Measurements from ENCODE around the gene RNF207.

The RNF207 gene

DNA sequence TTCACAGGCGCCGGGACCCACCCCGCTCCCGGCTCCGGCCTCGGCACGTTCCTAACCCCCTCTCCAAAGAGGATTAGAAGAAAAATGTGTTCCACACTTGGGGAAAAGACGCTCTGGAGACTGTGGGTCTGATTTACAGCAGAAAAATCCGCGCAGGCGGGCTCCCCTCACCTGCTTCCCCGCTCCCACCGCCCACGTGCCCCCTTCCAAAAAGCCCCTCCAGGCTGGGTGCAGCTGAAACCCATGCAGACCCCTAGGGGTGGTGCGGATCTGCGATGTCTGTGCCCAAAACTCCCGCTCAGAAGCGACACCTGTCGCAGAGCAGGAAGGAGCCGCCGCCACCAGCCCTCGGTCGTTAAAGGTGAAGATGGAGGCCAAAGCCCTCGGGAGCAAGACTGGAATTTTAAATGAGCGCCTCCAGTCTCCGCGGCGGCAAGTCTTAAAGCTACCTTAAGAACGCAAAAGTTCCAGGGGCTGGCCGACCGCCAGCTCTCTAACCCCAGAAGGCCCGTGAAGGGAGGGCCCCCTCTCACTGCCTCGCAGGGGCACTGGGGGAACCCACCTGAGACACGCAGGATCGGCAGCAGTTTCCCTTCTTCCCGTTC is 25.1 kb upstream of the RNF207 start:
- Histone ChIP-seq H3K4me1 (ENCODE audit: insufficient read depth, insufficient read length) (no peaks in the 10 kb centered on the region), H3K4me3 (ENCODE audit: insufficient read length, low read depth) (no peak overlapping the region), H3K36me3 (ENCODE audit: insufficient read depth, insufficient read length, low read length) (peaks cover 5% of the 10 kb centered on the region), H3K27me3 (ENCODE audit: insufficient read depth, insufficient read length) (peaks cover 33% of the 10 kb centered on the region), H3K9ac (ENCODE audit: insufficient read length, low read depth) (no peak overlapping the region), H3K9me3 (ENCODE audit: insufficient read depth, low read length) (no peaks in the 10 kb centered on the region)
- DNase-seq (ENCODE audit: low read depth, low spot score) = no peak
- TF ChIP-seq ZNF274 (IDR thresholded peaks at IDR 0.05; ENCODE audit: low read depth, low read length) (no peak), YY1 (IDR thresholded peaks at IDR 0.05; ENCODE audit: insufficient read depth, insufficient read length) (no peak), SUZ12 (IDR thresholded peaks at IDR 0.05; ENCODE audit: extremely low read depth, insufficient read depth, insufficient read length) (no peak)

DNA sequence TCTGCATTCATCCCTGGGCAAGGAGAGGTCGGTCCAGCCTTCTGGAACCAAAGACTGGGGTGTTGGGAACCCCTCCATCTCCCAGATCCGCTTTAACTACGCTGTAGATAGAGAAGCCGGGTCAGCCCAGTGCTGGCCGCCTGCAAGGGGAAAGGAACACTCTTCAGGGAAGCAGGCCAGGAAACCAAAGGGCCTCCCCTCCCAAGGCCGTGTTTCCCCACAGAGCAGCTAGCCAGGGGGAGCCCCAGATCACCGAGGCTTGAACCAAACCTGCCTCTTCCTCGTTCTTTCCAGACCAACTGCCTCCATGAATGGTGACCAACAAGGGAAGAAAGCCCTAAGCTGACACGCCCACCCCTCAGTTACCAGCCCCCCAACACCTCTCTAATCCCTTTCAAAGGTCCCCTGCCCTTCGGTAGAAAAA is 24.6 kb upstream of the RNF207 start:
- DNase-seq (ENCODE audit: low read depth, low spot score) = no peak
- no peaks in the 10 kb centered on the region for H3K9me3 ChIP-seq (ENCODE audit: insufficient read depth, low read length)
- TF ChIP-seq YY1 (IDR thresholded peaks at IDR 0.05; ENCODE audit: insufficient read depth, insufficient read length) = no peak
- no peak for TF ChIP-seq SUZ12 (IDR thresholded peaks at IDR 0.05; ENCODE audit: extremely low read depth, insufficient read depth, insufficient read length)
- TF ChIP-seq ZNF274 (IDR thresholded peaks at IDR 0.05; ENCODE audit: low read depth, low read length) = no peak

DNA sequence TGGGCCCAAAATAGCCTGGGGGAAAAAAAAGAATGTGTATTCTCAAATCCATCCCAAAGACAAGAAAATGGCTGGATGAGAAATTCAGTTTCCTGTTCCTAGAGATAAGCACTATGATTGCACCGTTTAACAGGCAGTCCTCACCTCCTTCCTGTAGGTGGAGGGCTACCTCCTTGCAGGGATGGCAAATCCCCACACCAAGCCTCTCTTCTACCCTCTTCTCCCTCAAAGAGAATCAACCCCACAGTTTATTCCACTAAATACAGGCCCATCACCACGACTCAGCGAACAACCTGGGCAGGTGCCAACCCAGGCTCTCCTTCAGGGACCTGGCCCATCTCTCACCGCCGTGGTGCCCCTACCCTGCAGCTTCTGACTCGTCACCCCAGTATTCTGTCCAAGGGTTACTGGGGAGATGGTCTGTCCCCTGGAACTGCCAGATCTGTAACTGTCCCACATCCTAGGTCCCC is 22.4 kb upstream of the RNF207 start:
- Histone ChIP-seq H3K27me3 (ENCODE audit: insufficient read depth, insufficient read length) (peaks cover 6% of the 10 kb centered on the region), H3K9ac (ENCODE audit: insufficient read length, low read depth) (no peak overlapping the region), H3K36me3 (ENCODE audit: insufficient read depth, insufficient read length, low read length) (peaks cover 6% of the 10 kb centered on the region), H3K4me3 (ENCODE audit: insufficient read length, low read depth) (no peak overlapping the region), H3K4me1 (ENCODE audit: insufficient read depth, insufficient read length) (no peaks in the 10 kb centered on the region), H3K9me3 (ENCODE audit: insufficient read depth, low read length) (no peaks in the 10 kb centered on the region)
- TF ChIP-seq SUZ12 (IDR thresholded peaks at IDR 0.05; ENCODE audit: extremely low read depth, insufficient read depth, insufficient read length) = no peak
- no peak for DNase-seq (ENCODE audit: low read depth, low spot score)

More for the DNA sequence above, 24.6 kb upstream of the RNF207 start:
- peaks cover 28% of the 10 kb centered on the region for H3K27me3 ChIP-seq (ENCODE audit: insufficient read depth, insufficient read length)
- no peak overlapping the region for H3K9ac ChIP-seq (ENCODE audit: insufficient read length, low read depth)
- peaks cover 6% of the 10 kb centered on the region for H3K36me3 ChIP-seq (ENCODE audit: insufficient read depth, insufficient read length, low read length)
- no peak overlapping the region for H3K4me3 ChIP-seq (ENCODE audit: insufficient read length, low read depth)
- no peaks in the 10 kb centered on the region for H3K4me1 ChIP-seq (ENCODE audit: insufficient read depth, insufficient read length)

DNA sequence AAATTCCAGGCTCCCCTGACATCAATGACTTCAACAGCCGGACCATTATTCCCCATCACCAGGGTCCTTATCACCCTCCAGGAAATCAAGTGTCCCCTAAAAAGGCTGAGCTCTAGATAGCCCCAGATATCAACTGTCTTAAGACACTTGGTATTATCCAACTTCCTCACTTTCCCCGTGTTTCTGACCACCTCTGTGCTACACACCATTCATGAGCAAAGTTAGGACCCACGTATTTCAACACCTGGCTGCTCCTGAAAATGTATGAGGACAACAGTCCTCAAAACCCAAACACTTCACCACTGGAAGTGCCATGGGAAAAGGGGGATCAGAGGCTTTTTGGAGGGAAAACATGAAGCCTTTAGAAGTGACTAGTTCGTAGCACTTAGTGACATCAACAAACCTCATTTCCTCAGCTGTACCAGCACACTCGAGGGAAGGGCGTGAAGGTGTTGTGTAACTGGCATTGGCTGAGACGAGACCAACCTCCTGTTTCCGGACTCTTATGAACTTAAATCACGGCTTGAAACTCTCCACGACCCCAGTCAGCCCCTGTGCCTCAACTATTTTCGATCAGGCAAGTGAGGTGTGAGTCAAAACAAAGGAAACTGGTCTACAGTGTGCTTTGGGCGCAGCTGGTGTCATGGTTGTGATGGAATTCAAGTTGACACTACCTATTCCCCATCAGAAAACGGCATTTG is 21.7 kb upstream of the RNF207 start:
- no peak for DNase-seq (ENCODE audit: low read depth, low spot score)
- H3K36me3 ChIP-seq (ENCODE audit: insufficient read depth, insufficient read length, low read length) = peaks cover 6% of the 10 kb centered on the region
- H3K9me3 ChIP-seq (ENCODE audit: insufficient read depth, low read length) = no peaks in the 10 kb centered on the region

DNA sequence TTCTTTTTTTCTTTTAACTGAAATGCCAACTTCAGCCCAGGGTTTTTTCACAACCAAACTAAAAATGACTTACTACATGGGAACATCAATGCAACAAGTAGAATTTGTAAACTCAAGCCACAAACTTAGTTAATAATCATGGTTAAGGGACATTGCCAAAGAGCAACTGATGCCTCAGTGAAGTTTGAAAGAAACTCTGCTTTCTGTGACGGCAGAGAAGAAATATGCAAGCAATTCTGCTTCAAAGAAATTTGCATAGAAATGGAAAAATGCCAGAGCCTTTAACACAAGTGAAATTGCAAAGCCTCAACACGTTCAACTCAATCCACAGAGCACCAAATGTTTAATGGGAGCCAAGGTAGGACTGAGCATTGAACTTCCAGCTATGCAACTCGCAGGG is 20.8 kb upstream of the RNF207 start:
- TF ChIP-seq SUZ12 (IDR thresholded peaks at IDR 0.05; ENCODE audit: extremely low read depth, insufficient read depth, insufficient read length) (no peak), YY1 (IDR thresholded peaks at IDR 0.05; ENCODE audit: insufficient read depth, insufficient read length) (no peak), ZNF274 (IDR thresholded peaks at IDR 0.05; ENCODE audit: low read depth, low read length) (no peak)
- DNase-seq (ENCODE audit: low read depth, low spot score) = no peak
- no peaks in the 10 kb centered on the region for H3K4me1 ChIP-seq (ENCODE audit: insufficient read depth, insufficient read length)
- peaks cover 9% of the 10 kb centered on the region for H3K36me3 ChIP-seq (ENCODE audit: insufficient read depth, insufficient read length, low read length)
- H3K9me3 ChIP-seq (ENCODE audit: insufficient read depth, low read length) = no peaks in the 10 kb centered on the region
- H3K4me3 ChIP-seq (ENCODE audit: insufficient read length, low read depth) = no peak overlapping the region
- H3K27me3 ChIP-seq (ENCODE audit: insufficient read depth, insufficient read length) = no peaks in the 10 kb centered on the region
- H3K9ac ChIP-seq (ENCODE audit: insufficient read length, low read depth) = no peak overlapping the region

More for the DNA sequence above, 21.7 kb upstream of the RNF207 start:
- H3K4me3 ChIP-seq (ENCODE audit: insufficient read length, low read depth) = no peak overlapping the region
- no peak overlapping the region for H3K9ac ChIP-seq (ENCODE audit: insufficient read length, low read depth)
- TF ChIP-seq SUZ12 (IDR thresholded peaks at IDR 0.05; ENCODE audit: extremely low read depth, insufficient read depth, insufficient read length) (no peak), YY1 (IDR thresholded peaks at IDR 0.05; ENCODE audit: insufficient read depth, insufficient read length) (no peak), ZNF274 (IDR thresholded peaks at IDR 0.05; ENCODE audit: low read depth, low read length) (no peak)
- H3K4me1 ChIP-seq (ENCODE audit: insufficient read depth, insufficient read length) = no peaks in the 10 kb centered on the region
- H3K27me3 ChIP-seq (ENCODE audit: insufficient read depth, insufficient read length) = no peaks in the 10 kb centered on the region

DNA sequence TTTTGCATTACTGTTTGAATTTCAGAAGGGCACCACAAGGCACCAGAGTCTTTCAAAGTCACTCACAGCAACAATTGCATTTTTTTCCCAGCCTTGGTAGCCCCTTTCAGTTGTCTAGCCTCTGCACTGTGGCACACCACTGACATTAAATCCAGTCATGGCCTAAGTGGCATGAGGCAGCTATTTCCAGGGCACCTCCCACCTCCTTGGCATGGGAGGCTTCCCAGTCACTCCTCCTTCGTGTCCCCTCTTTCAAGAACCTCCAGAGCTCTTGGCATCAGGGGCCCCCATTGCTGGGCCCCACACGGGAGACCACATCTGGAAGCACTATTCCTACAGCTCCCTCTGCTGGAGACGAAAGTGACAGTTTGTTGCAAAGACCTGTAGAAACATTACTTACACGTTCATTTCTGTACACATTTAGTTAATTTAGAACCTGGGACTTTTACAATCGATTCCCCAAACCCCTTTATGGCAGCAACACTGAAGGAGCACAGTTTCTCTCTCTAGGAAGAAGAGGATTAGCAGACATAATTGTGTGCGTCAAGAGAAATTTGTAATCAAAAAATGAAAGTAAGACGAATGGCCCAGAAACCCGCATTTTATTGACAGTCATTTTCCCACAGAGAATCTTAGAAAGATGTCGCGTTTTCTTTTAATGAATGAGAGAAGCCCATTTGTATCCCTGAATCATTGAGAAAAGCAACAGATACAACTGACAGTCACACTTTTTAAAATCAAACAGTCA is 20.1 kb upstream of the RNF207 start:
- Histone ChIP-seq H3K9me3 (ENCODE audit: insufficient read depth, low read length) (no peaks in the 10 kb centered on the region), H3K9ac (ENCODE audit: insufficient read length, low read depth) (no peak overlapping the region), H3K4me1 (ENCODE audit: insufficient read depth, insufficient read length) (no peaks in the 10 kb centered on the region), H3K27me3 (ENCODE audit: insufficient read depth, insufficient read length) (no peaks in the 10 kb centered on the region), H3K4me3 (ENCODE audit: insufficient read length, low read depth) (no peak overlapping the region), H3K36me3 (ENCODE audit: insufficient read depth, insufficient read length, low read length) (peaks cover 14% of the 10 kb centered on the region)
- no peak for DNase-seq (ENCODE audit: low read depth, low spot score)
- no peak for TF ChIP-seq SUZ12 (IDR thresholded peaks at IDR 0.05; ENCODE audit: extremely low read depth, insufficient read depth, insufficient read length)
- TF ChIP-seq YY1 (IDR thresholded peaks at IDR 0.05; ENCODE audit: insufficient read depth, insufficient read length) = no peak
- no peak for TF ChIP-seq ZNF274 (IDR thresholded peaks at IDR 0.05; ENCODE audit: low read depth, low read length)

GRCh38 chr1:6188466-6188865 is 17.5 kb upstream of the RNF207 start:
- no peaks in the 10 kb centered on the region for H3K27me3 ChIP-seq (ENCODE audit: insufficient read depth, insufficient read length)
- no peak for TF ChIP-seq SUZ12 (IDR thresholded peaks at IDR 0.05; ENCODE audit: extremely low read depth, insufficient read depth, insufficient read length)
- H3K36me3 ChIP-seq (ENCODE audit: insufficient read depth, insufficient read length, low read length) = peaks cover 28% of the 10 kb centered on the region
- DNase-seq (ENCODE audit: low read depth, low spot score) = no peak
- no peak overlapping the region for H3K4me3 ChIP-seq (ENCODE audit: insufficient read length, low read depth)
- no peaks in the 10 kb centered on the region for H3K4me1 ChIP-seq (ENCODE audit: insufficient read depth, insufficient read length)
- H3K9ac ChIP-seq (ENCODE audit: insufficient read length, low read depth) = no peak overlapping the region
- no peaks in the 10 kb centered on the region for H3K9me3 ChIP-seq (ENCODE audit: insufficient read depth, low read length)

All from NT2/D1 (cell line).